GM21576 (cell line): ENCODE data around the gene IER5L.
A peak's percentile ranks its signal among the peaks of the same experiment; 100 is the strongest.

ENCODE experiments used
- ATAC-seq: cut with Tn5 transposase; IDR thresholded peaks from one replicate; pipeline ENCODE4 v1.9.1; 2021; ENCODE audit warnings: mild to moderate bottlenecking, moderate library complexity; ENCODE audit not compliant: unreplicated experiment

IER5L gene

GRCh38 chr9:129177791-129178567, at the start of gene IER5L:
Gene IER5L, minus strand, starts transcription at chr9:129178261. Its CDS starts 209 bp downstream, at chr9:129178052.
- peak; percentile 66 for ATAC-seq

GRCh38 chr9:129227843-129228189, 49.8 kb upstream of the IER5L start:
- ATAC-seq = no peak

DNA sequence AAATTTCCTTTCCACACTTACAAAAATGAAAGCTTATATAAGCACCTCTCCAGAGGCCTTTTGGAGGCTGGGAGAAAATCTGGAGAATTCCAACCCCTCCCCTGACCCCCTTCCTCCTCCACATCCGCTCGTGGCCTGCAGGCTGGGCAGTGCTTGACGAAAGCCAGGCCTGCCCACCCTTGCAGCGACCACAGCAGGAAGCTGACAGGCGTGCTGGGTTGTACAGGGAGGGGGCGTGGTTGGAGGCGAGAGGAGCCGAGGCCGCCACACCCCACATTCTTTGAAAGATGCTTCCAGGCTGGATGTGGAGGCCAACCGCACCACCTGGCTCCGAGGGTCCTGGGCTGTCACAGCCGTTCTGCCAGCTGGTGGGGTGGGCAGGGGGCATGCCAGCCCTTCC, 47.8 kb upstream of the IER5L start:
- no peak for ATAC-seq

- ATAC-seq = no peak
Observed at GRCh38 chr9:129225490-129225778, 47.4 kb upstream of the IER5L start.

- no peak for ATAC-seq
Observed at GRCh38 chr9:129224618-129225489, 46.8 kb upstream of the IER5L start.

DNA sequence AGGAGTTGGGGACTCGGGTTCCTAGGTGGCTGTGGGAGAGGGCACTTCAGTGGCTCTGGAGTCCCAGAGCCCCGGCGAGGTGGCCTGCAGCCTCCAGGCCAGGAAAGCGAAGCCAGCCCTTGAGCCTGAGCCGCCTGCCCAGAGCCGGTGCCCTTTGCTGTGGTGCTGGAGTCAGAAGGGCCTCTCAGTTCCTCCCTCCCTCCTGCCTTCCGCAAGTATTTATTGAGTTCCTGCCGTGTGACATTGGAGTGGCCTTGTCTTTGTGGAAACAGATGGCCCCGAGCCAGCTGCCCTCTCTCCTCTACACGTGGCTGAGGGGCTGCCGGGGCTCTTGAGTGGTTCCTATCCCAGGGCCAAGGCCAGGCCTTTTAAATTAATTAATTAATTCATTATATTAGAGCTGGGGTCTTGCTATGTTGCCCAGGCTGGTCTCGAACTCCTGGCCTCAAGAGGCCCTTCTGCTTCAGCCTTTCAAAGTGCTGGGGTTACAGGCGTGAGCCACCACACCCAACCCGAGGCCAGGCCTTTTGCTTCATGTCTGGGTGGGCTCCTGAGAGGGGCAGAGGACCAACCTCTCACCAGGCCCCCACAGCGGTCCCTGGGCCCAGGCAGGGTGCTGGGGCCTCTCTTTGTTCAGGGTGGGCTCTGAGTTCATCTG, 45.6 kb upstream of the IER5L start:
- ATAC-seq = no peak

DNA sequence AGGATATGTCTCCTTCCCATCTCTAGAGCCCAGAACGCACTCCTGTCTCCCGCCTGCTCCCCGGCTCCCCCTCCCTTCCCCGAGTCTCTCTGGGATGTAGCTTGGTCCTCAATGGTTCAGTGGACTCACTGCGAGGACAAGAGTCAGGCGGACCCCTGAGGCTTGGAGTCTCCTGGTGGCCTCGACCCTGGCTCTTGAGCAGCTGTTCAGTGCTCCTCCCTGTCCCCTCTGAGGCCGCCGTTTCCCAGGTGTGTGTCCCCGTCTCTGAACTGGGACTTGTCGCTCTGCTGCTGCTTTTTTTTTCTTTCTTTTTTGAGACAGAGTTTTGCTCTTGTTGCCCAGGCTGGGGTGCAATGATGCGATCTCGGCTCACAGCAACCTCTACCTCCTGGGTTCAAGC, 44.8 kb upstream of the IER5L start:
- no peak for ATAC-seq

DNA sequence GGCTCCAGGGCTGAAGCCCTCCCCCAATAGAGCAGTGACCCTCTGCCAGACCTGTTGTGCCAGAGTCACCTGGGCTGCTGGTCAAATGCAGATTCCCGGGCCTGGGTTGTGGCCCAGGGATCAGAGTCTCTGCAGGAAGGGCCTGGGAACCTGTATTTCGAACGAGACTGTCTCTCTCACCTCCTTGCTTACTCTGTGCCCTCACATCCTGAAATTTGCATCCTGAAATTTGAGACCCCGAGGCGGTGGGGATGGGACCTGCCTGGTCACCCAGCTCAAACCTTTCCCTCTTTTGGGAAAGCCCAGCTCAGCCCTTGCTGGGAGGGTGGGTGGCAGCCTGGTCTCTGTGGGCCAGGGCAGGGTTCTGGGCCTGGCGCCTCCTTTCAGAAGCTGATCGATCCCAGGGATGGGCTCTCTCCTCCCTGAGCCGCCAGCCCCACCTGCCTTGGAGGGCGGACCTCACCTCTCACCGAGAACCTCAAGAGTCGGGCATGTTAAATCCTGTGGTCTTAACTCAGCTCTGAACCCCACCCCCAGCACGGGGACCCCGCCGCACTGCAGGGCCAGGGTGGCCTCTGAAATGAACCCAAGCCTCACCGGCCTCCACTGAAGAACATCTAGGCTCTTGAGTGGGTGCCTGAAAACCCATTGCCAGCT, 44.0 kb upstream of the IER5L start:
- no peak for ATAC-seq

DNA sequence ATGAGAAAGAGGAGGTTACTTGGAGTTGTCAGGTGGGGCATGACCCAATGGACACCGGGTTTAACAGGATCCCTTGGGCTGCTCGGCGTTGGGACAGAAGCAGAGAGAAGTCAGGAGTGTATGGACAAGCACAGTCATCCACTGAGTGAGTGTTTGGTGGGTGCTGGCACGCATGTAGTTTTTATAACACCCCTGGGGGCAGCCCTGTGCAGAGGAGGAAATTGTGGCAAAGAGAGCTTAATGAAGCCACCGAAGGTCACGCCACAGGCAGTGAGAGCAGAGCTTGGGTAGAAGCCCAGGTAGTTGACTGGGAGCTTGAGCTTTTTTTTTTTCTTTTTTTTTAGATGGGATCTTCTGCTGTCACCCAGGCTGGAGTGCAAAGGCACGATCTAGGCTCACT, 43.2 kb upstream of the IER5L start:
- no peak for ATAC-seq

DNA sequence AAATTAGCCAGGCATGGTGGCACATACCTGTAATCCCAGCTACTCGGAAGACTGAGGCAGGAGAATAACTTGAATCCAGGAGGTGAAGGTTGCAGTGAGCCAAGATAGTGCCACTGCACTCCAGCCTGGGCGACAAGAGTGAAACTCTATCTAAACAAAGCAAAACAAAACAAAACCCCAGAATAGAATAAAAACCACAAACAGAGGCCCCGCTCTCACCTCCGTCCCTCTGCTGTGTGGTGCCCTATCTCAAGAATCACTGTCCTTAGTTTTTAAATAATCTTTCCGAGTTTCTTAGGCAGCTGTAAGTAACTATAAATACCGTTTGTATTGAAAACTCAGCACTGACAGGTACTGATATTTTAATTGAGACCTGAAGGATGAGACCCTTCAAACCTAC, 42.7 kb upstream of the IER5L start:
- ATAC-seq = no peak

DNA sequence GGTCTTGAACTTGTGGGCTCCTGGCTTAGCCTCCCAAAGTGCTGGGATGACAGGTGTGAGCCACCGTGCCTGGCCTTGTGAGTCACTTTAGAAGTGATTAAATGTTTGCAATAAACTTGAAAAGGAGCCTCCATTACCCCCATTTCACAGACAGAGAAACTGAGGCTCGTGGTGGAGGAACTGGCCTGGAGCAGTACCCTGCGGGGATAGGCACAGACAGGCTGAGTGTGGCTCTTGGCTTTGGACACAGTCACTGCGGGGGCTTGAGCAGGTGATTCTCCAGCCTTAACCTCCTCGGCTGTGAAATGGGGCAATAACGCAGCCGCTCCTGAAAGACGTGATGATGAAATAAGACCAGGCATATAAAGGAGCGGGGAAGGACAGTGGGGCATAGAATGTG, 40.9 kb upstream of the IER5L start:
- no peak for ATAC-seq

- no peak for ATAC-seq
Observed at GRCh38 chr9:129218272-129218625, 40.2 kb upstream of the IER5L start.

- ATAC-seq = no peak
Observed at GRCh38 chr9:129213551-129213950, 35.5 kb upstream of the IER5L start.

DNA sequence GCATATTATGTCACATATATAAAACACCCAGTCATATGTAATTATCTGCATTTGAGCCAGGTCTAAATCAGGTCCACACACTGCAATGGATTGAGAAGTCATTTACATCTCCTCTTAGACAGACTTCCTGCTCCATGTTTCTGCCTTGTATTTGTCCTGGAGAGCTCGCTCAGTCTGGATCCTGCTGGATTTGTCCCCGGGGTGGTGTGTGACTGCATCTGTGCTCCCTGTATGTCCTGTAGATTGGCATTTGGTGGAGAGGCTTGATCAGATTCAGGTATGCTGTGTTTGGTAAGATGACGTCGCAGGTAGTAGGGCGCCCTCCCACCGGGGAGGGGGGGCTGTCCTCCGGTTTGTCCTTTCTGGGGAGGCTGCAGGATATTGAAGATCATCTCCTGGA, 33.6 kb upstream of the IER5L start:
- no peak for ATAC-seq

- no peak for ATAC-seq
Observed at GRCh38 chr9:129210125-129210524, 32.1 kb upstream of the IER5L start.

DNA sequence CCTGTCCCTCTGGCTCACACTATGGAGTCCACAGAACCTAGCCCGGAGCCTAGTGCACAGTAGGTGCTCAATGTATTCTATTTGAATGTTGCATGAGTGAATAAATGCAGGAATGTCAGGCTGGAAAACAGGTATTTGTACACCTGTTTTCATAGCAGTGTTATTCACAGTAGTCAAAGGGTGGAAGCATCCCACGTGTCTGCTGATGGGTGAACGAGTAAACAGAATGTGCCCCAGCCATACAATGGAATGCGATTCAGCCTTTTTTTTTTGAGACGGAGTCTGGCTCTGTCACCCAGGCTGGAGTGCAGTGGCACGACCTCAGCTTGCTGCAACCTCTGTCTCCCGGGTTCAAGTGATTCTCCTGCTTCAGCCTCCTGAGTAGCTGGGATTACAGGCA, 31.5 kb upstream of the IER5L start:
- ATAC-seq = no peak

- no peak for ATAC-seq
Observed at GRCh38 chr9:129209109-129209508, 31.0 kb upstream of the IER5L start.

GRCh38 chr9:129208207-129209032, 30.4 kb upstream of the IER5L start:
- no peak for ATAC-seq

GRCh38 chr9:129206905-129207304, 28.8 kb upstream of the IER5L start:
- ATAC-seq = no peak

GRCh38 chr9:129206401-129206800, 28.3 kb upstream of the IER5L start:
- ATAC-seq = no peak

GRCh38 chr9:129204840-129205239, 26.8 kb upstream of the IER5L start:
- ATAC-seq = no peak
